HG03342 (cell line): ENCODE measurements around the gene ECI1.
A peak's percentile ranks its signal among the peaks of the same experiment; 100 is the strongest.
"Not testable (repeated sequence)": the region's sequence is repeated elsewhere in the genome, so short reads cannot be mapped to it uniquely, and the experiment has no call there.

ENCODE experiments used
- ATAC-seq: cut with Tn5 transposase; IDR thresholded peaks from one replicate; pipeline ENCODE4 v1.9.1; 2021; ENCODE audit warnings: mild to moderate bottlenecking, moderate library complexity; ENCODE audit not compliant: unreplicated experiment

The ECI1 gene

GRCh38 chr16:2256531-2257140, 5.2 kb upstream of the ECI1 start:
- ATAC-seq, result no peak

GRCh38 chr16:2253293-2253692, 1.9 kb upstream of the ECI1 start:
- ATAC-seq, result no peak

GRCh38 chr16:2252806-2253148, 1.4 kb upstream of the ECI1 start:
- no peak for ATAC-seq

- ATAC-seq, result peak; percentile 1
Measured at GRCh38 chr16:2250652-2251295, 613 bp downstream of the ECI1 start.

GRCh38 chr16:2246301-2246885, 5.0 kb downstream of the ECI1 start:
- ATAC-seq, result no peak

- ATAC-seq, result no peak
Measured at GRCh38 chr16:2244926-2245795, 6.2 kb downstream of the ECI1 start.

- no peak for ATAC-seq
Measured at GRCh38 chr16:2244301-2244700, 7.1 kb downstream of the ECI1 start.

- no peak for ATAC-seq
Measured at GRCh38 chr16:2243781-2244180, 7.6 kb downstream of the ECI1 start.

GRCh38 chr16:2243031-2243528, 8.3 kb downstream of the ECI1 start:
- ATAC-seq, result no peak

GRCh38 chr16:2242598-2242997, 8.8 kb downstream of the ECI1 start:
- no peak for ATAC-seq

GRCh38 chr16:2240331-2240730, 11.1 kb downstream of the ECI1 start:
- ATAC-seq, result not testable (repeated sequence)

GRCh38 chr16:2238838-2239675, 12.3 kb downstream of the ECI1 start:
- no peak for ATAC-seq

- ATAC-seq, result no peak
Measured at GRCh38 chr16:2238150-2238837, 13.1 kb downstream of the ECI1 start.

- ATAC-seq, result no peak
Measured at GRCh38 chr16:2237493-2238149, 13.8 kb downstream of the ECI1 start.

GRCh38 chr16:2237102-2237482, 14.3 kb downstream of the ECI1 start:
- no peak for ATAC-seq

- ATAC-seq, result no peak
Measured at GRCh38 chr16:2236337-2237101, 14.9 kb downstream of the ECI1 start, which contains the start of gene DNASE1L2. TSS of gene DNASE1L2 (plus strand) at chr16:2236444. CDS start at chr16:2236817, 373 bp downstream.

- ATAC-seq, result no peak
Measured at GRCh38 chr16:2235695-2236336, 15.6 kb downstream of the ECI1 start.

GRCh38 chr16:2235234-2235651, 16.1 kb downstream of the ECI1 start:
- no peak for ATAC-seq
